DND-41 (cell line): ENCODE results near the gene AGA.

ENCODE experiments used
- EZH2 ChIP-seq: IDR thresholded peaks from 3 replicates; pipeline ENCODE4 v1.6.1; 2012; ENCODE audit warnings: borderline replicate concordance, low read depth, mild to moderate bottlenecking, moderate library complexity, low read length, inconsistent platforms; ENCODE audit not compliant: severe bottlenecking
- TF ChIP-seq, protein P1 (sequence below): IDR thresholded peaks from 2 replicates; pipeline ENCODE4 v1.5.1; 2012; ENCODE audit warnings: borderline replicate concordance, low read length, moderate library complexity, mild to moderate bottlenecking; ENCODE audit not compliant: poor library complexity, severe bottlenecking; ENCODE audit errors: extremely low read depth

DNA sequence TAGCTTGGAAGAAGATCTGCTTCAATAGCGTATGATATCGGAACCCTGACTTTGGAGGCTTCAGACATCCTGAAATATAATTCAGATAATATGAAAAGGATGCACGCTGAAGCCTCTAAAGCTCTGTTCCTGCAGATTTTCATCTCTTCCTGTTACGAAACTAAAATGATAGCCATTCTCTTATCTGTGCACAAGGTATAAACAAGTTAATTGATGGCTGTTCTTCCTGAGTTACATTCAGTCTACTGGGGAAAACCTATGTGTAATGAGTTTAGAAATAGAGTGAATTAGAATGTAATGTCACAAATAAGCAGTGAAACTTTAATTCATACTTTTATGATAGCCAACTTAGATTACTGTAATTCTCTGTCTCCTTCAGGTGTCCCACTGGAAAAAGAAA is 36.8 kb upstream of the AGA start:
- TF ChIP-seq, protein P1, sequence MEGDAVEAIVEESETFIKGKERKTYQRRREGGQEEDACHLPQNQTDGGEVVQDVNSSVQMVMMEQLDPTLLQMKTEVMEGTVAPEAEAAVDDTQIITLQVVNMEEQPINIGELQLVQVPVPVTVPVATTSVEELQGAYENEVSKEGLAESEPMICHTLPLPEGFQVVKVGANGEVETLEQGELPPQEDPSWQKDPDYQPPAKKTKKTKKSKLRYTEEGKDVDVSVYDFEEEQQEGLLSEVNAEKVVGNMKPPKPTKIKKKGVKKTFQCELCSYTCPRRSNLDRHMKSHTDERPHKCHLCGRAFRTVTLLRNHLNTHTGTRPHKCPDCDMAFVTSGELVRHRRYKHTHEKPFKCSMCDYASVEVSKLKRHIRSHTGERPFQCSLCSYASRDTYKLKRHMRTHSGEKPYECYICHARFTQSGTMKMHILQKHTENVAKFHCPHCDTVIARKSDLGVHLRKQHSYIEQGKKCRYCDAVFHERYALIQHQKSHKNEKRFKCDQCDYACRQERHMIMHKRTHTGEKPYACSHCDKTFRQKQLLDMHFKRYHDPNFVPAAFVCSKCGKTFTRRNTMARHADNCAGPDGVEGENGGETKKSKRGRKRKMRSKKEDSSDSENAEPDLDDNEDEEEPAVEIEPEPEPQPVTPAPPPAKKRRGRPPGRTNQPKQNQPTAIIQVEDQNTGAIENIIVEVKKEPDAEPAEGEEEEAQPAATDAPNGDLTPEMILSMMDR: no peak
- TF ChIP-seq EZH2: no peak
